Measurements from ENCODE around the gene TBC1D13. TPM values are rescaled to one million over a fixed set of nuclear protein-coding genes. Genes with fewer than 3 reads are reported as not detected.

Gene TBC1D13
- total and polyA plus RNA-seq, 2 of the 13 experiments (the other 11 are each of a cell fraction or from before 2014, with no cell fraction given): 17.9 to 19.7 TPM

DNA sequence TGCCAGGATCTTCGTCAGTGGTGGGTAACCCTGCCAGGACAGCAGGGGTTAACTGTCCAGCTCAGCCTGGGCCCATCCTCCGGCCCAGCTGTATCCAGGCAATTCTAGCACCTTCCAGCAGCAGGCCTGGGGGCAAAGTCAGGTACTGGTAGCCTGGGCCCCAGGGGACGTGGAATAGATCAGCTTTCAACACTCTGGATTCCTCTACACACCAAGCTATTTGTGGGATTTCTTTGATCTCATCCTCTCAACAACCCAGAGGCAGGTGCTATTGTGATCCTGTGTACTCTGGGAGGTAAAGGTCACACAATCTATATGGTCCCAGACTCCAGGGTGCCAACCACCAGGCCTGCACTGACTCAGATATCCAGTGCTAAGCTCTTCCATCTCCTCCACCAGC is 51.3 kb downstream of the TBC1D13 start (continued):
- TF ChIP-seq DZIP1 (CRISPR knock-in tag; IDR thresholded peaks at IDR 0.05) (no peak), ZFP1 (CRISPR knock-in tag; IDR thresholded peaks at IDR 0.05) (peak; percentile 31; the same call in 1 of the 2 replicates), JUND (CRISPR knock-in tag; IDR thresholded peaks at IDR 0.05) (no peak), ASH2L (IDR thresholded peaks at IDR 0.05; ENCODE audit: insufficient read length, low read depth, low read length) (peak; percentile 61), ARNTL (CRISPR knock-in tag; IDR thresholded peaks at IDR 0.05) (0 out of 2 replicates have a peak, but pooled peaks have one; percentile 55)

GRCh38 chr9:128840524-128840923 is 53.5 kb downstream of the TBC1D13 start:
- WGBS (ENCODE audit: low lambda C conversion rate): 100% methylated on average over 1 of the region's 1 CpG
- Histone ChIP-seq H3K9ac (ENCODE audit: insufficient read depth, low read depth, low read length) (no peak overlapping the region), H3K36me3 (replicated peaks in 1 of 2; ENCODE audit: control insufficient read depth in 1 of 2, insufficient read depth in 2 of 2, low read length in 2 of 2) (peaks cover 5 to 21% of the 10 kb centered on the region in 2 experiments), H3K79me2 (ENCODE audit: insufficient read depth, low read length) (no peaks in the 10 kb centered on the region), H3K4me1 (ENCODE audit: insufficient read depth, low read length) (peaks cover 80% of the 10 kb centered on the region), H3K27ac (ENCODE audit: extremely low read length, insufficient read depth, low read length) (no peak overlapping the region), H3K27me3 (ENCODE audit: control insufficient read depth in 1 of 2, insufficient read depth in 2 of 2, low read length in 2 of 2) (no peaks in the 10 kb centered on the region), H3K9me3 (ENCODE audit: low read length) (no peaks in the 10 kb centered on the region), H3K4me3 (replicated peaks in 1 of 3; ENCODE audit: insufficient read depth in 1 of 3, low read depth in 2 of 3, low read length in 3 of 3) (no peak overlapping the region), H4K20me1 (ENCODE audit: insufficient read depth, low read length) (peaks cover 2% of the 10 kb centered on the region; the same call in 1 of the 2 replicates), H2AFZ (ENCODE audit: low read length) (no peak overlapping the region), H3K4me2 (ENCODE audit: low read depth, low read length) (no peak overlapping the region)
- intact Hi-C loops (cut with micrococcal nuclease; ENCODE audit: unreplicated experiment): no loop called here
- ChIA-PET CTCF (ENCODE audit: low intra/inter-chr PET ratio, low total read pairs) (no interaction called here), POLR2A (interaction anchor here (1.9 kb wide), 1 partner anchor 11 kb away, joined by 7 read pairs; the partner anchor contains the start of gene SPOUT1)
- no peak for ATAC-seq
- in situ Hi-C loops (cut with HindIII; ENCODE audit: extremely low pct_ligation_motif_present, low pct_unique_long_range_greater_than_20kb): no loop called here
- BruUV-seq (replicated peaks): no TSS peak
- no peak for DNase-seq (ENCODE audit: low spot score)
- no peak for FAIRE-seq
- TF ChIP-seq FOXP1 (IDR thresholded peaks at IDR 0.05) (no peak), FOXP1 (CRISPR knock-in tag; IDR thresholded peaks at IDR 0.05) (peak; percentile 12; the same call in 1 of the 2 replicates), ELF4 (CRISPR knock-in tag; IDR thresholded peaks at IDR 0.05; ENCODE audit: borderline replicate concordance) (no peak), ZNF121 (CRISPR knock-in tag; IDR thresholded peaks at IDR 0.05) (peak; percentile 23; the same call in 1 of the 2 replicates), ARNT (IDR thresholded peaks at IDR 0.05) (no peak), MTERF4 (CRISPR knock-in tag; IDR thresholded peaks at IDR 0.05) (no peak), ZNF737 (CRISPR knock-in tag; IDR thresholded peaks at IDR 0.05; ENCODE audit: borderline replicate concordance) (no peak)
- TF ChIP-seq, protein P1, sequence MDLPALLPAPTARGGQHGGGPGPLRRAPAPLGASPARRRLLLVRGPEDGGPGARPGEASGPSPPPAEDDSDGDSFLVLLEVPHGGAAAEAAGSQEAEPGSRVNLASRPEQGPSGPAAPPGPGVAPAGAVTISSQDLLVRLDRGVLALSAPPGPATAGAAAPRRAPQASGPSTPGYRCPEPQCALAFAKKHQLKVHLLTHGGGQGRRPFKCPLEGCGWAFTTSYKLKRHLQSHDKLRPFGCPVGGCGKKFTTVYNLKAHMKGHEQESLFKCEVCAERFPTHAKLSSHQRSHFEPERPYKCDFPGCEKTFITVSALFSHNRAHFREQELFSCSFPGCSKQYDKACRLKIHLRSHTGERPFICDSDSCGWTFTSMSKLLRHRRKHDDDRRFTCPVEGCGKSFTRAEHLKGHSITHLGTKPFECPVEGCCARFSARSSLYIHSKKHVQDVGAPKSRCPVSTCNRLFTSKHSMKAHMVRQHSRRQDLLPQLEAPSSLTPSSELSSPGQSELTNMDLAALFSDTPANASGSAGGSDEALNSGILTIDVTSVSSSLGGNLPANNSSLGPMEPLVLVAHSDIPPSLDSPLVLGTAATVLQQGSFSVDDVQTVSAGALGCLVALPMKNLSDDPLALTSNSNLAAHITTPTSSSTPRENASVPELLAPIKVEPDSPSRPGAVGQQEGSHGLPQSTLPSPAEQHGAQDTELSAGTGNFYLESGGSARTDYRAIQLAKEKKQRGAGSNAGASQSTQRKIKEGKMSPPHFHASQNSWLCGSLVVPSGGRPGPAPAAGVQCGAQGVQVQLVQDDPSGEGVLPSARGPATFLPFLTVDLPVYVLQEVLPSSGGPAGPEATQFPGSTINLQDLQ (CRISPR knock-in tag; IDR thresholded peaks at IDR 0.05): no peak
- TF ChIP-seq, protein P2, sequence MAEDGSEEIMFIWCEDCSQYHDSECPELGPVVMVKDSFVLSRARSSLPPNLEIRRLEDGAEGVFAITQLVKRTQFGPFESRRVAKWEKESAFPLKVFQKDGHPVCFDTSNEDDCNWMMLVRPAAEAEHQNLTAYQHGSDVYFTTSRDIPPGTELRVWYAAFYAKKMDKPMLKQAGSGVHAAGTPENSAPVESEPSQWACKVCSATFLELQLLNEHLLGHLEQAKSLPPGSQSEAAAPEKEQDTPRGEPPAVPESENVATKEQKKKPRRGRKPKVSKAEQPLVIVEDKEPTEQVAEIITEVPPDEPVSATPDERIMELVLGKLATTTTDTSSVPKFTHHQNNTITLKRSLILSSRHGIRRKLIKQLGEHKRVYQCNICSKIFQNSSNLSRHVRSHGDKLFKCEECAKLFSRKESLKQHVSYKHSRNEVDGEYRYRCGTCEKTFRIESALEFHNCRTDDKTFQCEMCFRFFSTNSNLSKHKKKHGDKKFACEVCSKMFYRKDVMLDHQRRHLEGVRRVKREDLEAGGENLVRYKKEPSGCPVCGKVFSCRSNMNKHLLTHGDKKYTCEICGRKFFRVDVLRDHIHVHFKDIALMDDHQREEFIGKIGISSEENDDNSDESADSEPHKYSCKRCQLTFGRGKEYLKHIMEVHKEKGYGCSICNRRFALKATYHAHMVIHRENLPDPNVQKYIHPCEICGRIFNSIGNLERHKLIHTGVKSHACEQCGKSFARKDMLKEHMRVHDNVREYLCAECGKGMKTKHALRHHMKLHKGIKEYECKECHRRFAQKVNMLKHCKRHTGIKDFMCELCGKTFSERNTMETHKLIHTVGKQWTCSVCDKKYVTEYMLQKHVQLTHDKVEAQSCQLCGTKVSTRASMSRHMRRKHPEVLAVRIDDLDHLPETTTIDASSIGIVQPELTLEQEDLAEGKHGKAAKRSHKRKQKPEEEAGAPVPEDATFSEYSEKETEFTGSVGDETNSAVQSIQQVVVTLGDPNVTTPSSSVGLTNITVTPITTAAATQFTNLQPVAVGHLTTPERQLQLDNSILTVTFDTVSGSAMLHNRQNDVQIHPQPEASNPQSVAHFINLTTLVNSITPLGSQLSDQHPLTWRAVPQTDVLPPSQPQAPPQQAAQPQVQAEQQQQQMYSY (CRISPR knock-in tag; IDR thresholded peaks at IDR 0.05): no peak
